ENCODE results near the gene NPC2.

- no peak for TF ChIP-seq CTCF (IDR thresholded peaks at IDR 0.05)
- no peak for TF ChIP-seq POLR2A (IDR thresholded peaks at IDR 0.05)
These were observed 13.1 kb downstream of the NPC2 start for GRCh38 chr14:74480046-74480445.
